LoVo (cell line): Measurements from ENCODE around the gene SH3GL1.
"Not testable (repeated sequence)": the region's sequence is repeated elsewhere in the genome, so short reads cannot be mapped to it uniquely, and the experiment has no call there.

Experiments used
- DNase-seq: peaks from one replicate; pipeline ENCODE4 v3.0.0-alpha.2; 2016; ENCODE audit warnings: low spot score

SH3GL1 gene

GRCh38 chr19:4342615-4343369 lies 57.6 kb downstream of the SH3GL1 start:
- DNase-seq, result peak; percentile 100

- no peak for DNase-seq
Measured at GRCh38 chr19:4342314-4342614, 58.1 kb downstream of the SH3GL1 start.

- peak; percentile 66 for DNase-seq
Measured at GRCh38 chr19:4338441-4339355, 61.6 kb downstream of the SH3GL1 start, which contains the start of gene STAP2. Gene STAP2, minus strand, starts transcription at chr19:4338827. Its CDS starts 74 bp downstream, at chr19:4338753.

GRCh38 chr19:4337906-4338440 lies 62.4 kb downstream of the SH3GL1 start:
- peak; percentile 14 for DNase-seq

GRCh38 chr19:4334929-4335570 lies 65.3 kb downstream of the SH3GL1 start:
- DNase-seq, result no peak

- DNase-seq, result no peak
Measured at GRCh38 chr19:4329858-4330257, 70.5 kb downstream of the SH3GL1 start.

GRCh38 chr19:4328991-4329681 lies 71.2 kb downstream of the SH3GL1 start:
- not testable (repeated sequence) for DNase-seq

GRCh38 chr19:4328243-4328990 lies 71.9 kb downstream of the SH3GL1 start:
- no peak for DNase-seq

- DNase-seq, result no peak
Measured at GRCh38 chr19:4327877-4328242, 72.5 kb downstream of the SH3GL1 start.

- no peak for DNase-seq
Measured at GRCh38 chr19:4327252-4327876, 73.0 kb downstream of the SH3GL1 start.

GRCh38 chr19:4326837-4327251 lies 73.5 kb downstream of the SH3GL1 start:
- DNase-seq, result no peak

GRCh38 chr19:4326215-4326836 lies 74.0 kb downstream of the SH3GL1 start:
- no peak for DNase-seq

GRCh38 chr19:4324228-4324627 lies 76.1 kb downstream of the SH3GL1 start:
- DNase-seq, result no peak

- no peak for DNase-seq
Measured at GRCh38 chr19:4323692-4324091, 76.7 kb downstream of the SH3GL1 start.

GRCh38 chr19:4322942-4323665 lies 77.2 kb downstream of the SH3GL1 start:
- DNase-seq, result no peak

- DNase-seq, result no peak
Measured at GRCh38 chr19:4320419-4320818, 79.9 kb downstream of the SH3GL1 start.

GRCh38 chr19:4319067-4319718 lies 81.2 kb downstream of the SH3GL1 start:
- no peak for DNase-seq

GRCh38 chr19:4318460-4318859 lies 81.9 kb downstream of the SH3GL1 start:
- DNase-seq, result no peak

- DNase-seq, result no peak
Measured at GRCh38 chr19:4316956-4317355, 83.4 kb downstream of the SH3GL1 start.
